Activated CD8-positive, alpha-beta memory T cell treated with anti-CD3 and anti-CD28 coated beads, Interleukin-2, amount 50 U/mL, for 24 hours (primary cell): ENCODE measurements around the gene RING1.
A peak's percentile ranks its signal among the peaks of the same experiment; 100 is the strongest.

Experiments
- DNase-seq: peaks from one replicate; pipeline ENCODE4 v3.0.0-alpha.2; 2020; ENCODE audit errors: extremely low read depth

Gene RING1

GRCh38 chr6:33192105-33192646 lies 16.1 kb upstream of the RING1 start, which contains the start of gene COL11A2:
COL11A2 (minus strand) TSS chr6:33192467; CDS start chr6:33192240, 227 bp downstream.
- no peak for DNase-seq

- no peak for DNase-seq
Measured at GRCh38 chr6:33192671-33193602, 15.4 kb upstream of the RING1 start.

GRCh38 chr6:33193619-33194018 lies 14.7 kb upstream of the RING1 start:
- no peak for DNase-seq

GRCh38 chr6:33194431-33194979 lies 13.8 kb upstream of the RING1 start:
- DNase-seq = no peak

- DNase-seq = no peak
Measured at GRCh38 chr6:33195304-33196165, 12.8 kb upstream of the RING1 start.

GRCh38 chr6:33197431-33198048 lies 10.8 kb upstream of the RING1 start:
- DNase-seq = no peak

- no peak for DNase-seq
Measured at GRCh38 chr6:33198159-33198852, 10.0 kb upstream of the RING1 start.

- DNase-seq = no peak
Measured at GRCh38 chr6:33198853-33199436, 9.4 kb upstream of the RING1 start.

- DNase-seq = no peak
Measured at GRCh38 chr6:33199687-33200218, 8.5 kb upstream of the RING1 start.

- peak; percentile 99 for DNase-seq
Measured at GRCh38 chr6:33200219-33201146, 7.8 kb upstream of the RING1 start, which contains the start of the genes RXRB and SLC39A7. RXRB (minus strand) TSS chr6:33200665; CDS start chr6:33200476, 189 bp downstream. SLC39A7 (plus strand) TSS chr6:33200867; CDS start chr6:33201246, 379 bp downstream.

- DNase-seq = no peak
Measured at GRCh38 chr6:33201147-33201545, 7.2 kb upstream of the RING1 start.

GRCh38 chr6:33201935-33202334 lies 6.4 kb upstream of the RING1 start:
- DNase-seq = no peak

- no peak for DNase-seq
Measured at GRCh38 chr6:33202799-33203198, 5.5 kb upstream of the RING1 start.

- DNase-seq = no peak
Measured at GRCh38 chr6:33203443-33204164, 4.7 kb upstream of the RING1 start.

GRCh38 chr6:33204165-33204414 lies 4.2 kb upstream of the RING1 start:
- no peak for DNase-seq

- DNase-seq = peak; percentile 91
Measured at GRCh38 chr6:33204415-33205190, 3.7 kb upstream of the RING1 start, which contains the start of gene HSD17B8. HSD17B8 (plus strand) TSS chr6:33204655; CDS start chr6:33204669, 14 bp downstream.

GRCh38 chr6:33205191-33206026 lies 2.9 kb upstream of the RING1 start:
- DNase-seq = no peak
